Endothelial cell of umbilical vein (primary cell): ENCODE data around the gene CDHR5. TPM values are rescaled to one million over a fixed set of nuclear protein-coding genes. Genes with fewer than 3 reads are reported as not detected.

Source experiments
- BruUV-seq: library from RNA; stranded (reverse); fragments of 400-500 nt; replicated peaks from 2 replicates; lab custom pipeline; 2021; lab: Mats Ljungman, UMichigan
- CTCF ChIA-PET: fragments of 300-600, 350-600 bp; sonication (Branson Sonifier 250); formaldehyde crosslinking; loops from one replicate; lab custom pipeline; 2021; ENCODE audit warnings: antibody characterized with exemption, inconsistent platforms; lab: Charles Lee
- POLR2A ChIA-PET: fragments of 300-600, 350-600 bp; sonication (Branson Sonifier 250); formaldehyde crosslinking; loops from one replicate; lab custom pipeline; 2021; ENCODE audit warnings: antibody characterized with exemption, inconsistent platforms; lab: Charles Lee
- DNase-seq: peaks from one replicate; pipeline ENCODE4 v3.0.0-alpha.2; 2011; ENCODE audit warnings: low read depth, low spot score
- FAIRE-seq: peaks from 2 replicates; lab custom pipeline; 2011; peaks lifted over from hg19 to GRCh38; lab: Jason Lieb, UNC
- H2AFZ ChIP-seq: 2 replicates; pipeline ENCODE4 v1.6.0; 2012; ENCODE audit warnings: low read depth, low read length, control low read depth, inconsistent platforms
- H3K27ac ChIP-seq: 2 replicates; pipeline ENCODE4 v1.5.1; 2011; ENCODE audit warnings: low read depth, mild to moderate bottlenecking, control low read depth, low read length, moderate library complexity; ENCODE audit not compliant: insufficient read depth
- H3K27me3 ChIP-seq, 2 experiments: 2 replicates each; pipeline versions ENCODE4 v1.6.0 to v1.6.1; 2011; ENCODE audit warnings: low read length in 2 of 2, mixed read lengths in 1 of 2; ENCODE audit not compliant: control insufficient read depth in 2 of 2, insufficient read depth in 2 of 2
- H3K36me3 ChIP-seq, 2 experiments: 2 replicates in 1 of 2; 3 replicates in 1 of 2; pipeline ENCODE4 v1.5.1; 2011; ENCODE audit warnings: low read length in 2 of 2, mild to moderate bottlenecking in 1 of 2, moderate library complexity in 1 of 2; ENCODE audit not compliant: control insufficient read depth in 2 of 2, insufficient read depth in 2 of 2; ENCODE audit errors: extremely low read depth in 1 of 2
- H3K4me1 ChIP-seq: 3 replicates; pipeline ENCODE4 v1.5.1; 2011; ENCODE audit warnings: mild to moderate bottlenecking, low read length; ENCODE audit not compliant: control insufficient read depth, insufficient read depth; ENCODE audit errors: extremely low read depth
- H3K4me2 ChIP-seq: 2 replicates; pipeline ENCODE4 v1.6.1; 2011; ENCODE audit warnings: low read length, control low read depth, mixed read lengths; ENCODE audit not compliant: insufficient read depth
- H3K4me3 ChIP-seq, 3 experiments: fragments of 200-600 bp in 1 of 3; sonication (generic), shearing (Covaris generic) in 1 of 3; replicated peaks in 1 of 3; 2 replicates each; pipeline ENCODE4 v1.5.1; 2011 to 2016; ENCODE audit warnings: control low read depth in 3 of 3, low read length in 3 of 3, mild to moderate bottlenecking in 2 of 3, inconsistent platforms in 1 of 3, low read depth in 1 of 3, moderate library complexity in 1 of 3; ENCODE audit not compliant: insufficient read depth in 1 of 3
- H3K79me2 ChIP-seq: 2 replicates; pipeline ENCODE4 v1.6.0; 2012; ENCODE audit warnings: low read length, inconsistent platforms; ENCODE audit not compliant: control insufficient read depth, insufficient read depth
- H3K9ac ChIP-seq: replicated peaks from 2 replicates; pipeline ENCODE3; 2011; ENCODE audit warnings: low read length, control low read depth; ENCODE audit not compliant: insufficient read depth; ENCODE audit errors: extremely low read depth
- H3K9me1 ChIP-seq: replicated peaks from 3 replicates; pipeline ENCODE4 v1.6.0; 2011; ENCODE audit warnings: mild to moderate bottlenecking, low read length; ENCODE audit not compliant: control insufficient read depth, insufficient read depth; ENCODE audit errors: extremely low read depth
- H3K9me3 ChIP-seq: replicated peaks from 2 replicates; pipeline ENCODE4 v1.5.1; 2012; ENCODE audit warnings: low read length, inconsistent platforms; ENCODE audit not compliant: control insufficient read depth, insufficient read depth
- H4K20me1 ChIP-seq: replicated peaks from 2 replicates; pipeline ENCODE3; 2011; ENCODE audit warnings: mild to moderate bottlenecking, low read length; ENCODE audit not compliant: control insufficient read depth, insufficient read depth; ENCODE audit errors: extremely low read depth
- EZH2 ChIP-seq: IDR thresholded peaks from 2 replicates; pipeline ENCODE4 v1.6.1; 2012; ENCODE audit warnings: borderline replicate concordance, low read depth, mild to moderate bottlenecking, moderate library complexity, low read length, inconsistent platforms; ENCODE audit not compliant: severe bottlenecking
- FOS ChIP-seq: IDR thresholded peaks from 2 replicates; pipeline ENCODE4 v1.6.1; 2011; ENCODE audit warnings: mild to moderate bottlenecking, low read length, moderate library complexity, borderline replicate concordance; ENCODE audit not compliant: insufficient read depth
- GATA2 ChIP-seq: IDR thresholded peaks from 2 replicates; pipeline ENCODE4 v1.7.0; 2011; ENCODE audit warnings: low read depth, mild to moderate bottlenecking, moderate library complexity, mixed read lengths, low read length; ENCODE audit not compliant: insufficient read length, insufficient read depth
- JUN ChIP-seq: IDR thresholded peaks from 2 replicates; pipeline ENCODE4 v1.6.1; 2011; ENCODE audit warnings: borderline replicate concordance, low read depth; ENCODE audit not compliant: insufficient read length, insufficient read depth
- MYC ChIP-seq: IDR thresholded peaks from one replicate; pipeline ENCODE4 v1.6.1; 2011; ENCODE audit warnings: mild to moderate bottlenecking, low read depth, low read length
- POLR2A ChIP-seq: IDR thresholded peaks from 2 replicates; pipeline ENCODE4 v1.6.1; 2012; ENCODE audit warnings: low read depth, mild to moderate bottlenecking, control low read depth, low read length
- POLR2AphosphoS5 ChIP-seq: IDR thresholded peaks from 2 replicates; pipeline ENCODE4 v1.6.1; 2012; ENCODE audit warnings: low read depth, mild to moderate bottlenecking, control low read depth, low read length, moderate library complexity; ENCODE audit not compliant: insufficient read depth
- dilution Hi-C: fragments of 300-500 bp; cut with MboI; formaldehyde crosslinking; loops from one replicate; pipeline ENCODE4 v1.15.0; 2019; ENCODE audit warnings: low sequenced_read_pairs; ENCODE audit not compliant: extremely low pct_ligation_motif_present
- intact Hi-C: fragments of 100-400 bp; cut with micrococcal nuclease; formaldehyde crosslinking; loops from one replicate; pipeline ENCODE4 v1.10.0; 2022
- polyA plus RNA-seq, 4 experiments: library from polyadenylated mRNA; depleted of rRNA in 3 of 4; stranded (reverse) in 3 of 4; unstranded in 1 of 4; fragments of >200 nt; gene quantifications; 2 replicates each; pipeline versions ENCODE4 v1.2.1 to v1.2.3, GENCODE V29; 2011 to 2012; ENCODE audit warnings: missing spikeins in 1 of 4
- total RNA-seq: library from RNA; stranded (reverse); gene quantifications from 2 replicates; pipeline ENCODE4 v1.2.3, GENCODE V29; 2021
- TF ChIP-seq, protein P1 (sequence below), 2 donors: IDR thresholded peaks; 1 replicate in 1 of 2; 2 replicates in 1 of 2; pipeline ENCODE4 v1.5.1; 2011; ENCODE audit warnings: low read length in 2 of 2, mild to moderate bottlenecking in 2 of 2, moderate library complexity in 2 of 2, control low read depth in 1 of 2, inconsistent platforms in 1 of 2, low read depth in 1 of 2; ENCODE audit not compliant: insufficient read depth in 1 of 2; ENCODE audit errors: extremely low read depth in 1 of 2
- TF ChIP-seq, protein P2 (sequence below): IDR thresholded peaks from 2 replicates; pipeline ENCODE4 v1.6.1; 2011; ENCODE audit not compliant: insufficient read depth, insufficient read length

Gene CDHR5
- total and polyA plus RNA-seq, 2 donors (not counting 3 experiments of a cell fraction or from before 2014, with no cell fraction given), result not detected

DNA sequence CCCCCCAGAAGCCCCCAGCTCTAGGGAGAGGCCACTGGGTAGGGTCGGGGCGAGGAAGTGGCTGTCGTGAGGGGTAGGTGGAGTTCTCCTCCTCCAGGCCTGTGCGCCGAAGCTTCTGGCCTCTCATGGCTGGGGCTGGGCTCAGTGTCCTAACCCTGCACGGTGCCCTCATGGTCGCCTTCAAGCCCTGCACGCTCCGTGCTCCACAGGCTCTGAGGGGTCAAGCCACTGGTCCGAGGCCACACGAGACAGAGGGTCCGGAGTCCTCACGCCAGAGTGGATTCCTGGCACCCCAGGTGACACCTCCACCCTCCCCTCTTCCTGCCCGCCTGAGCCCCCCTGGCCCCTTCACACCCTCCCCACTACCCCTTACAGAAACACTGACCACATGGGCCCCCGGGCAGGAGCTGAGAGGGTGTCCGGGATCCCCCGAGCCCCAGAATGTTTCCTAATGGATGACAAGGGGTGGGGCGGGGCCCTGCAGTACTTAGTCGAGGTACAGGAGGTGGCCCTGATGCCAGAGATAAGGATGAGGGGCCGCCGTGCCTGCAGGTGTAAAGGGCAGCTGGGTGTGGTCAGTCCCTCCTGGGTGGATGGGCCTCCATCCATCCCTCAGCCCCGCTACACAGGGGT, 997 bp upstream of the CDHR5 start:
- H3K27me3 ChIP-seq, result peaks cover 4 to 14% of the 10 kb centered on the region in 2 experiments
- no peaks in the 10 kb centered on the region for H3K4me1 ChIP-seq
- dilution Hi-C loops, result no loop called here
- CTCF ChIA-PET, result no interaction called here
- no peaks in the 10 kb centered on the region for H4K20me1 ChIP-seq
- no peak overlapping the region for H3K27ac ChIP-seq
- no peak overlapping the region for H2AFZ ChIP-seq
- no peaks in the 10 kb centered on the region for H3K79me2 ChIP-seq
- H3K4me3 ChIP-seq, result no peak overlapping the region
- no TSS peak for BruUV-seq
- H3K36me3 ChIP-seq, result no peaks in the 10 kb centered on the region
- no peaks in the 10 kb centered on the region for H3K9me3 ChIP-seq
- no peak overlapping the region for H3K9ac ChIP-seq
- DNase-seq, result no peak
- TF ChIP-seq GATA2 (no peak), MYC (no peak), EZH2 (no peak), POLR2AphosphoS5 (no peak), POLR2A (no peak), FOS (no peak), JUN (no peak)
- TF ChIP-seq, protein P1, sequence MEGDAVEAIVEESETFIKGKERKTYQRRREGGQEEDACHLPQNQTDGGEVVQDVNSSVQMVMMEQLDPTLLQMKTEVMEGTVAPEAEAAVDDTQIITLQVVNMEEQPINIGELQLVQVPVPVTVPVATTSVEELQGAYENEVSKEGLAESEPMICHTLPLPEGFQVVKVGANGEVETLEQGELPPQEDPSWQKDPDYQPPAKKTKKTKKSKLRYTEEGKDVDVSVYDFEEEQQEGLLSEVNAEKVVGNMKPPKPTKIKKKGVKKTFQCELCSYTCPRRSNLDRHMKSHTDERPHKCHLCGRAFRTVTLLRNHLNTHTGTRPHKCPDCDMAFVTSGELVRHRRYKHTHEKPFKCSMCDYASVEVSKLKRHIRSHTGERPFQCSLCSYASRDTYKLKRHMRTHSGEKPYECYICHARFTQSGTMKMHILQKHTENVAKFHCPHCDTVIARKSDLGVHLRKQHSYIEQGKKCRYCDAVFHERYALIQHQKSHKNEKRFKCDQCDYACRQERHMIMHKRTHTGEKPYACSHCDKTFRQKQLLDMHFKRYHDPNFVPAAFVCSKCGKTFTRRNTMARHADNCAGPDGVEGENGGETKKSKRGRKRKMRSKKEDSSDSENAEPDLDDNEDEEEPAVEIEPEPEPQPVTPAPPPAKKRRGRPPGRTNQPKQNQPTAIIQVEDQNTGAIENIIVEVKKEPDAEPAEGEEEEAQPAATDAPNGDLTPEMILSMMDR (IDR thresholded peaks at IDR 0.05; ENCODE audit: extremely low read depth in 1 of 2, insufficient read depth in 1 of 2, low read depth in 1 of 2, low read length in 2 of 2), result no peak
- TF ChIP-seq, protein P2, sequence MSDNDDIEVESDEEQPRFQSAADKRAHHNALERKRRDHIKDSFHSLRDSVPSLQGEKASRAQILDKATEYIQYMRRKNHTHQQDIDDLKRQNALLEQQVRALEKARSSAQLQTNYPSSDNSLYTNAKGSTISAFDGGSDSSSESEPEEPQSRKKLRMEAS, result no peak
- intact Hi-C loops, result no loop called here
- H3K4me2 ChIP-seq, result no peak overlapping the region
- H3K9me1 ChIP-seq, result no peaks in the 10 kb centered on the region
- POLR2A ChIA-PET, result no interaction called here
- no peak for FAIRE-seq
